Pancreas (tissue), 10 donors: Measurements from ENCODE around the gene AP2B1. TPM values are rescaled to one million over a fixed set of nuclear protein-coding genes. Genes with fewer than 3 reads are reported as not detected.

ENCODE experiments used
- ATAC-seq, 4 donors: fragments of 200-7000 bp; cut with Tn5 transposase; one replicate each; pipeline versions ENCODE4 v1.8.0 to v1.9.1; 2020; ENCODE audit warnings: mild to moderate bottlenecking in 4 of 4, moderate library complexity in 4 of 4
- DNase-seq, 6 donors: peaks; one replicate each; pipeline ENCODE4 v3.0.0-alpha.2; 2020
- FAIRE-seq: peaks from 2 replicates; lab custom pipeline; 2012; peaks lifted over from hg19 to GRCh38; lab: Jason Lieb, UNC
- H3K27ac ChIP-seq, 4 donors: fragments of 200-600 bp; sonication (generic); 1 replicate in 3 of 4; 2 replicates in 1 of 4; pipeline versions ENCODE4 v1.5.0 to v1.8.0; 2020
- H3K27me3 ChIP-seq, 4 donors: fragments of 200-600 bp; one replicate each; pipeline ENCODE4 v1.8.0; 2021
- H3K36me3 ChIP-seq, 3 donors: fragments of 200-600 bp; sonication (generic) in 1 of 3; one replicate each; pipeline versions ENCODE4 v1.5.0 to v1.8.0; 2020 to 2021
- H3K4me1 ChIP-seq, 3 donors: fragments of 200-600 bp; one replicate each; pipeline ENCODE4 v1.8.0; 2021
- H3K4me3 ChIP-seq, 4 donors: fragments of 200-600 bp; sonication (generic) in 2 of 4; one replicate each; pipeline versions ENCODE4 v1.5.0 to v1.8.0; 2020 to 2021
- H3K9me3 ChIP-seq, 4 donors: fragments of 200-600 bp; one replicate each; pipeline ENCODE4 v1.8.0; 2021
- WGBS, 2 donors: extraction: QIAGEN DNeasy Blood & Tissue Kit; methylation state at CpG; one replicate each; pipeline ENCODE4 v1.1.7; 2013; 5-methylcytosine and 5-hydroxymethylcytosine counted together
- intact Hi-C, 3 donors: fragments of 100-400 bp; cut with DNase I; formaldehyde crosslinking; loops; one replicate each; pipeline versions ENCODE4 v1.11.1 to v1.14.2; 2022
- polyA plus RNA-seq, 2 donors: library from polyadenylated mRNA; stranded (reverse); fragments of 200-250 nt; gene quantifications; one replicate each; pipeline ENCODE4 v1.2.3, GENCODE V29; 2013
- total RNA-seq, 6 donors: library from RNA; stranded (reverse); fragmentation: NEBNext Ultra II Directional in 4 of 6; extraction: Animal tissue kit (Norgen Biotek cat#: 25700) in 4 of 6; gene quantifications; one replicate each; pipeline versions ENCODE4 v1.2.1 to v1.2.4, GENCODE V29; 2021 to 2023
- TF ChIP-seq, protein P1 (sequence below), 4 donors: fragments of 200-600 bp; sonication (generic) in 3 of 4; IDR thresholded peaks; one replicate each; pipeline versions ENCODE4 v1.5.0 to v1.8.0; 2021; ENCODE audit warnings: antibody characterized with exemption in 4 of 4
- donor health status: healthy with polysubstance abuse.
- donor health status: DM: no; HTN: no; CAD: no; lungs with moderate emphysema.
- donor health status: DM: no; HTN: no; CAD: no.
- donor health status: control.
- donor health status: control.
- donor health status: Bipolar disorder and iron deficiency.
- donor health status: DM: yes; HTN: yes; CAD: no.
- donor health status: DM: no; HTN: no; CAD: no.
- donor health status: DM: no; HTN: no; CAD: no.
- donor health status: DM: yes; HTN: yes; CAD: no.

The AP2B1 gene
- total and polyA plus RNA-seq, 8 donors, result 21.2 to 83.2 (median 47.3) TPM

DNA sequence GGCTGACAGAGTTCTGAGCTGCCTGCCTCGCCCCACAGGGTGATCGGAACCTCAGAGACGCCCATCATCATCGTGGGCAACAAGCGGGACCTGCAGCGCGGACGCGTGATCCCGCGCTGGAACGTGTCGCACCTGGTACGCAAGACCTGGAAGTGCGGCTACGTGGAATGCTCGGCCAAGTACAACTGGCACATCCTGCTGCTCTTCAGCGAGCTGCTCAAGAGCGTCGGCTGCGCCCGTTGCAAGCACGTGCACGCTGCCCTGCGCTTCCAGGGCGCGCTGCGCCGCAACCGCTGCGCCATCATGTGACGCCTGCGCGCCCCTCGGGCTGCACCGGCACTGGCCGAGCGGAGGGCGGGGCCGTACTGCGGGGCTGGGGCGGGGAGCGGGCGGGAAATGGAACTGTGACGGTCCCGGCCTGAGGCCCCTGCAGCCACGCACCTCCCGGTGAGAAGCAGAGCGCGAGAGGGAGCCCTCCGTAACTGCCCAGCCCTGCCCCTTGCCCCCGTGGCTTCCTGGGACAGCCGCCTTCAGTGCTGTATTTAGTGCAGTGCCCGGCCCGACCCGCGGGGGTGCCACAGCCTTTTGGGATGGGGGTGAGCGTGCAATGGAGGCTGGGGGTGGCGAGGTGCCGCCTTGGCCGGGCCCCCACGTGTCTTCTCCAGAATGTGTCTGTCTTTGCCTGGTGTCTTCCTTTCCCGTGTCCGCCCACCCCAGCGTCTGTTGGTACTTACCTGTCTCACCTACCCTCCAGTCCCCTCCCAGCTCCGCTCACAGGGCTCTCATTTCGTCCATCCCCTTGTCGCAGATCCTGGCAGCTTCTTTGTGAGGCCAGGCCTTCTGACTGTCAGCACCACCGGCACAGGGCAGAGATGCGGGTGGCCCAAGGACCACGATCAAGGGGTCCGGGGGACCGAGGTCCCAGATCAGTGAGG is 154.1 kb downstream of the AP2B1 start:
- no peaks in the 10 kb centered on the region for H3K36me3 ChIP-seq
- ATAC-seq, result peak; percentile 25 to 59 (median 48)
- H3K4me3 ChIP-seq, result peak overlapping the region in 1 of 4 donors; percentile 26
- TF ChIP-seq, protein P1, sequence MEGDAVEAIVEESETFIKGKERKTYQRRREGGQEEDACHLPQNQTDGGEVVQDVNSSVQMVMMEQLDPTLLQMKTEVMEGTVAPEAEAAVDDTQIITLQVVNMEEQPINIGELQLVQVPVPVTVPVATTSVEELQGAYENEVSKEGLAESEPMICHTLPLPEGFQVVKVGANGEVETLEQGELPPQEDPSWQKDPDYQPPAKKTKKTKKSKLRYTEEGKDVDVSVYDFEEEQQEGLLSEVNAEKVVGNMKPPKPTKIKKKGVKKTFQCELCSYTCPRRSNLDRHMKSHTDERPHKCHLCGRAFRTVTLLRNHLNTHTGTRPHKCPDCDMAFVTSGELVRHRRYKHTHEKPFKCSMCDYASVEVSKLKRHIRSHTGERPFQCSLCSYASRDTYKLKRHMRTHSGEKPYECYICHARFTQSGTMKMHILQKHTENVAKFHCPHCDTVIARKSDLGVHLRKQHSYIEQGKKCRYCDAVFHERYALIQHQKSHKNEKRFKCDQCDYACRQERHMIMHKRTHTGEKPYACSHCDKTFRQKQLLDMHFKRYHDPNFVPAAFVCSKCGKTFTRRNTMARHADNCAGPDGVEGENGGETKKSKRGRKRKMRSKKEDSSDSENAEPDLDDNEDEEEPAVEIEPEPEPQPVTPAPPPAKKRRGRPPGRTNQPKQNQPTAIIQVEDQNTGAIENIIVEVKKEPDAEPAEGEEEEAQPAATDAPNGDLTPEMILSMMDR (IDR thresholded peaks at IDR 0.05), result no peak
- H3K9me3 ChIP-seq, result no peaks in the 10 kb centered on the region
- WGBS, 2 donors, result 16 to 17% methylated on average over 67 to 73 of the region's 73 CpGs
- DNase-seq, result peak in 1 of 6 donors; percentile 72
- FAIRE-seq, result no peak
- H3K4me1 ChIP-seq, result peaks cover 0 to 6% (median 0%) of the 10 kb centered on the region in 3 donors
- intact Hi-C loops, result loop anchor here in 2 of 3 donors (10.0 kb wide), 2 partner anchors 76 to 126 kb away; no protein-coding TSS in a partner anchor
- no peak overlapping the region for H3K27ac ChIP-seq
- peaks cover 0 to 4% (median 0%) of the 10 kb centered on the region in 4 donors for H3K27me3 ChIP-seq

- Histone ChIP-seq H3K27me3 (peaks cover 0 to 4% (median 0%) of the 10 kb centered on the region in 4 donors), H3K9me3 (no peaks in the 10 kb centered on the region), H3K4me3 (no peak overlapping the region), H3K4me1 (peaks cover 0 to 6% (median 0%) of the 10 kb centered on the region in 3 donors), H3K27ac (no peak overlapping the region), H3K36me3 (no peaks in the 10 kb centered on the region)
- TF ChIP-seq, protein P1 (IDR thresholded peaks at IDR 0.05), result no peak
- ATAC-seq (no peak), DNase-seq (no peak), FAIRE-seq (no peak)
- WGBS, 2 donors, result 60 to 68% methylated on average over 7 of the region's 7 CpGs
- intact Hi-C loops, result loop anchor here in 2 of 3 donors (10.0 kb wide), 2 partner anchors 78 to 128 kb away; no protein-coding TSS in a partner anchor
Observed at GRCh38 chr17:35742496-35742895, 155.4 kb downstream of the AP2B1 start.

DNA sequence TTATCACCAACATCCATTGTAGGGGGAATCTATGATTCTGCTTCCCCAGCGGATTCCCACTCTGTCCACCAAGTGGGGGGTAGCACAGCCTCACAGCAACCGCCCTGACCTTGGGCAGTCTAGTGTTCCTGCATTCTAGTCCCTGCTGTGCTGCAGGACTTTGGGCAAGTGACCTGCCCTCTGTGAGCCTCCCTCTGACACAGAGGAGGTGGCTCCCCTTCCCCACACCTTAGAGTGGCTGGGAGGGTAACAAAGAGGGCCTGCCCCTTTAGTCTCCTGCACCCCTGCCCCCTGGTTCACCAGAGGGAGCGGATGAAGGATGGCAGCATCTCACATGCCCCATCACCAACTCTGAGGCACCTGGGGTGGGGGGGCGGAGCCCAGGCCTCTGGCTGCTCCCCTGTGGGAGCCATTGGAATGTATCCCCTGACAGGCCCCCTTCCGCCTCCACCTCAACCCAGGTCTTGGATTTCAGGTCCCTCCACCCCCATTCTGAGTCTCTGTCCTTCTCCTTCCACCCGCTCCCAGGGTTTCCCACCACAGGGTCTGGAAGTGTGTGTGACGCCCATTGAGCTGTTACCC is 155.9 kb downstream of the AP2B1 start:
- intact Hi-C loops, result loop anchor here in 2 of 3 donors (10.0 kb wide), 2 partner anchors 78 to 128 kb away; no protein-coding TSS in a partner anchor
- Histone ChIP-seq H3K9me3 (no peaks in the 10 kb centered on the region), H3K27ac (no peak overlapping the region), H3K4me3 (no peak overlapping the region), H3K36me3 (no peaks in the 10 kb centered on the region), H3K4me1 (peaks cover 0 to 6% (median 0%) of the 10 kb centered on the region in 3 donors), H3K27me3 (peaks cover 0 to 4% (median 0%) of the 10 kb centered on the region in 4 donors)
- DNase-seq, result no peak
- 62 to 64% methylated on average over 7 of the region's 7 CpGs for WGBS, 2 donors
- no peak for ATAC-seq
- FAIRE-seq, result no peak
- TF ChIP-seq, protein P1 (IDR thresholded peaks at IDR 0.05), result no peak

DNA sequence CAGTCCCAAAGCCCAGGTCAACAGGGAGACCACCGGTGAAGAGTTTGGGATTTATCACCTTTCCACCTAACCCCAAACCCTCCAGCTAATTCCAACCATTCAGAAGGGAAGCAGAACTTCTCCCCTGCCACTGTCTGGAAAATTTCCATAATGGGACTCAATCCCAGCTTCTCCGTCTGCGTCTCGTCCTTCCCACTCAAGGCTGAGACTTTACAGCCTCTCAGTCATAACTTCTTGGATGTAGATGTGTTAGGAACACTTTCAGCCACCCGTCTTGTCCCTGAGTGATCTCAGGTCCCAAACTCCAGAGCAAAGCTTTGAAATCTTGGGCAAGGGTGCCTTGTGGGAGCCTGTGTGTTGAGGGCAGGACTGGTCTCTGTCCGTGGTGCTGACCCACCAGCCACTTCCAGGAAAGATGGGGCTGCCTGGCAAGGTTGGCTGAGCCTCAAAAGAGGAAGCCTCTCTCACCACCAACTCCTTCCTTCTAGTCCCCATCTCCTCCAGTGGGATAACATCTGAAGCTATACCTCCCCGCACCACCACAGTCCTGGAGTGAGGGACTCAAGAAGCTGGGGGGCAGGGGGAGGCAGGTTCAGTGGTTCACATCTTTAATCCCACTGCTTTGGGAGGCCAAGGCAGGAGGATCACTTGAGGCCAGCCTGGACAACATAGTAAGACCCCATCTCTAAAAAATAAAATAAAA is 156.7 kb downstream of the AP2B1 start:
- no peaks in the 10 kb centered on the region for H3K9me3 ChIP-seq
- peaks cover 0 to 6% (median 0%) of the 10 kb centered on the region in 3 donors for H3K4me1 ChIP-seq
- H3K36me3 ChIP-seq, result no peaks in the 10 kb centered on the region
- no peak overlapping the region for H3K4me3 ChIP-seq
- 41 to 42% methylated on average over 7 of the region's 7 CpGs for WGBS, 2 donors
- ATAC-seq, result peak in 2 of 4 donors; percentile 27 to 33
- intact Hi-C loops, result loop anchor here in 2 of 3 donors (10.0 kb wide), 2 partner anchors 79 to 129 kb away; no protein-coding TSS in a partner anchor
- no peak overlapping the region for H3K27ac ChIP-seq
- H3K27me3 ChIP-seq, result peaks cover 0 to 5% (median 0%) of the 10 kb centered on the region in 4 donors
- FAIRE-seq, result no peak
- TF ChIP-seq, protein P1 (IDR thresholded peaks at IDR 0.05), result no peak
- DNase-seq, result no peak
